WERI-Rb-1 (cell line): ENCODE measurements around the gene ILK.

Source experiments
- DNase-seq: peaks from one replicate; pipeline ENCODE4 v3.0.0-alpha.2; 2020
- H3K27ac ChIP-seq: fragments of 250-450 bp; sonication (Bioruptor Pico); 2 replicates; pipeline ENCODE4 v1.5.1; 2020; ENCODE audit warnings: mild to moderate bottlenecking, moderate library complexity
- H3K27me3 ChIP-seq: fragments of 250-450 bp; sonication (Bioruptor Pico); 2 replicates; pipeline ENCODE4 v1.5.1; 2021; ENCODE audit warnings: mild to moderate bottlenecking, low read depth, moderate library complexity; ENCODE audit not compliant: insufficient read depth, severe bottlenecking
- H3K36me3 ChIP-seq: fragments of 250-450 bp; sonication (Bioruptor Pico); 2 replicates; pipeline ENCODE4 v1.5.1; 2020; ENCODE audit warnings: mild to moderate bottlenecking, moderate library complexity
- H3K4me3 ChIP-seq: 2 replicates; pipeline ENCODE4 v1.5.1; 2011; ENCODE audit warnings: low read depth, mild to moderate bottlenecking, control low read depth, low read length
- H3K9me3 ChIP-seq: fragments of 250-450 bp; sonication (Bioruptor Pico); 2 replicates; pipeline ENCODE4 v1.5.1; 2021; ENCODE audit warnings: mild to moderate bottlenecking, moderate library complexity; ENCODE audit not compliant: severe bottlenecking
- TF ChIP-seq, protein P1 (sequence below): IDR thresholded peaks from 2 replicates; pipeline ENCODE4 v1.5.1; 2011; ENCODE audit warnings: low read depth, mild to moderate bottlenecking, control low read depth, inconsistent platforms, low read length

ILK gene

DNA sequence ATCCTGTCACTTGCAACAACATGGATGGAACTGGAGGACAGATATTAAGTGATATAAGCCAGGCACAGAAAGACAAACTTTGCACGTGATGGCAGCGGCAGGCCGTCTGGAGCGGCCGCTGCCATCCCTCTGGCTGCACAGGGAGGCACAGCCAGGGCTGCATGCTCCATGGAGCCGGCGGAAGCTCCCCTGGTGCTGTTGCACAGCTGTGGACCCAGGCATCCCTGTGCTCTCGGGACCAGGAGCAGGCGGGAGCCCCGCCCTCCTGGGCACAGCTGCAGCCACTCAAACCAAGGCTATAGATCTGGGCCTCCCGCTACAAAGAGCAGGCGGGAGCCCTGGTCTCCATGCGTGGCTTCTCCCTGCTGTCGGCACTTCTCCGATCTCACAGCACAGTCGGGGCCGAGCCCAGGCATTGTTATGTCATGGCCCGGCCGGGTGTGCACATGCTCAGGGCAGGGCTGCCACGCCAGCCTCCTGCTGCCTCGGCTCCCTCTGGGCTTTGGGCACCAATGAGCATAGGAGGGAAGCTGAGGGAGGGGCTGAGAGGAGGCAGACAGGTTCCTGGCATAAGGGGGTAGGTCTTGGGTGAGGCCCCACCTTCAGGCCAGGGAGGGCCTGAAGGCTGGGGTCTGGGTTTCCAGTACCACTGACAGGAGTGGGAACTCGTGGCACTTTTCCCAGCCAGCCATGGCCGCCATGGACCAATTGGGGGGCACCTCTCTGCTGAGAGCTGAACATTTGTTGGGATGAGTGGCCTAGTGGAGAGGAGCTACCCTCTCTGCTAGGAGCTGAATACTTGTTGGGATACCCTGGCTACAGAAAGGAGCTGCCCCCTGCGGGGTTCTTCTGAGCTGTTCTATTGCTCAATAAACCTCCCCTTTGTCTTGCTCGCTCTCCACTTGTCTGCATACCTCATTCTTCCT is 16.9 kb upstream of the ILK start:
- peaks cover 12% of the 10 kb centered on the region for H3K9me3 ChIP-seq
- no peak overlapping the region for H3K4me3 ChIP-seq
- DNase-seq = no peak
- no peak overlapping the region for H3K27ac ChIP-seq
- TF ChIP-seq, protein P1, sequence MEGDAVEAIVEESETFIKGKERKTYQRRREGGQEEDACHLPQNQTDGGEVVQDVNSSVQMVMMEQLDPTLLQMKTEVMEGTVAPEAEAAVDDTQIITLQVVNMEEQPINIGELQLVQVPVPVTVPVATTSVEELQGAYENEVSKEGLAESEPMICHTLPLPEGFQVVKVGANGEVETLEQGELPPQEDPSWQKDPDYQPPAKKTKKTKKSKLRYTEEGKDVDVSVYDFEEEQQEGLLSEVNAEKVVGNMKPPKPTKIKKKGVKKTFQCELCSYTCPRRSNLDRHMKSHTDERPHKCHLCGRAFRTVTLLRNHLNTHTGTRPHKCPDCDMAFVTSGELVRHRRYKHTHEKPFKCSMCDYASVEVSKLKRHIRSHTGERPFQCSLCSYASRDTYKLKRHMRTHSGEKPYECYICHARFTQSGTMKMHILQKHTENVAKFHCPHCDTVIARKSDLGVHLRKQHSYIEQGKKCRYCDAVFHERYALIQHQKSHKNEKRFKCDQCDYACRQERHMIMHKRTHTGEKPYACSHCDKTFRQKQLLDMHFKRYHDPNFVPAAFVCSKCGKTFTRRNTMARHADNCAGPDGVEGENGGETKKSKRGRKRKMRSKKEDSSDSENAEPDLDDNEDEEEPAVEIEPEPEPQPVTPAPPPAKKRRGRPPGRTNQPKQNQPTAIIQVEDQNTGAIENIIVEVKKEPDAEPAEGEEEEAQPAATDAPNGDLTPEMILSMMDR = no peak
- no peaks in the 10 kb centered on the region for H3K27me3 ChIP-seq
- 0 out of 2 replicates have a peak, but pooled peaks cover 1% of the 10 kb centered on the region for H3K36me3 ChIP-seq

DNA sequence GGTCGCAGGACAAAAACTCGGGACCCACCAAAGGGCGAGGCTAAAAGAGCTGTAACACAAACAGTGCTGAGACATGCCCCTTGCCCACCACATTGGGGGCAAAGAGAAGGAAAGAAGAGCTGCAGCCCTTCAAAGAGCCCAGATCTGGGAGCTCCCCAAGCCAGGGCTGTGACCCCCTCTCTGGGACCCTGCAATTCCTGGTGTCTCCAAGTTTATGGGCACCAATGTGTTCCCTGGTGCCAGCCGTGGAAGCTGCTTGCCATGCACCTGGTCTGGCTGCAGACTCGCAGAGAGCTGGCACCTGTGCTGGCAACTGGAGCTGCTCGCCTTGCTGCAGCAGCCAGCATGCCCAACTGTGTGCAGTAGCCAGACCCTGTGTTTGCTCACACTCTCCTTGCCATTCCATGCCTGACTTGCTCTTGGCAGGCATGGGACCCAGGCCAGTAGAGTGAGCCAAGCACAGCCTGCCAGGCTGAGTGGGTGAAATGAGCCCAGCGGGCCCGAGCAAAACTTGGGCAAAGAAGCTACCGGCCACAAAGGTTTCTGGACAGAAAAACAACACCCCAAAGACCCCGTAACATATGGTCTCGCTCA is 16.1 kb upstream of the ILK start:
- H3K36me3 ChIP-seq = 0 out of 2 replicates have a peak, but pooled peaks cover 3% of the 10 kb centered on the region
- peaks cover 12% of the 10 kb centered on the region for H3K9me3 ChIP-seq
- no peaks in the 10 kb centered on the region for H3K27me3 ChIP-seq
- no peak overlapping the region for H3K4me3 ChIP-seq
- no peak for DNase-seq
- no peak overlapping the region for H3K27ac ChIP-seq
- TF ChIP-seq, protein P1 = no peak

DNA sequence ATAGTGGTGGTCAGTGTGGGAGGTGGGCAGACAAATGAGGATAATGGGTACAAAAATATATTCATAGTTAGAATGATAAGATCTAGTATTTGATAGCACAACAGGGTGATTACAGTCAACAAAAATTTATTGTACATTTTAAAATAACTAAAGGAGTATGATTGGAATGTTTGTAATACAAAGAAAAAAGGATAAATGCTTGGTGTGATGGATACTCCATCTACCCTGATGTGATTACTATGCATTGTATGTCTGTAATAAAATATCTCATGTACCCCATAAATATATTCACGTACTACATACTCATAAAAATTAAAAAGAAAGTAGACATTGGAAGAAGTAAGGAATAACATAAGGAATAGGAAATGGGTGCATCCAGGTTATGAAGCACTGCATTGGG is 15.6 kb upstream of the ILK start:
- no peak for DNase-seq
- TF ChIP-seq, protein P1 = no peak
- H3K4me3 ChIP-seq = no peak overlapping the region

DNA sequence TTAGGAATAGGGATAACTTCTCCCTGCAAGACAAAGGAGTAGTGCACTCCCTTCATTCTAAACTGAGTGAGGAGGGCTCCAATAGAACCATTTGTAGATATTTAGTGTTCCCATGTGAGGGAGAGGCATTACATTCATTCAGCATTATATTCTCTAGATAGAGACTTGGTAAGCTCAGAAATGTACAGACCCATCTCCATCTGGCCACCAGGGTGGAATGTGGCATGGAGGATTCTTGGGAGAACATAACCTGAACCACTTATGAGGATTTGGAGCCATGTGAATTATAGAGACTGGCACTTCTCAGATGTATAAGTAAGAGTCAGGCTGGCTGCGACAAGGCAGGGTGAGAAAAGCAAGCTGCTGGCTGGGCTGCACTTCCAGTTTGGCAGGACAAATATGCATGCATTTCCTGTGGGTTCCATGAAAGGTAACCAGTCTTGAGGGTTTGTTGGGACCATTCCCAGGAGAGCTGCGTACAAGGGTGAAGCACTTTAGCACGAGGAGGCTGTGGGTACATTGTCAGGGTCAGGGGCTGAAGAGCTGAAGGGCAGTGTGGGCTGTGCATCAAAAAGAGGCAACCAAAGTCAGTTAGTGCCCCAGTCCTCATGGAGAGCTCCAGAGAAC is 9.3 kb upstream of the ILK start:
- Histone ChIP-seq H3K9me3 (no peaks in the 10 kb centered on the region), H3K27ac (no peak overlapping the region), H3K27me3 (no peaks in the 10 kb centered on the region), H3K36me3 (peaks cover 31% of the 10 kb centered on the region), H3K4me3 (no peak overlapping the region)
- no peak for DNase-seq
- TF ChIP-seq, protein P1 = no peak

More for the DNA sequence above, 15.6 kb upstream of the ILK start:
- Histone ChIP-seq H3K27ac (no peak overlapping the region), H3K9me3 (peaks cover 12% of the 10 kb centered on the region), H3K27me3 (no peaks in the 10 kb centered on the region), H3K36me3 (0 out of 2 replicates have a peak, but pooled peaks cover 3% of the 10 kb centered on the region)

DNA sequence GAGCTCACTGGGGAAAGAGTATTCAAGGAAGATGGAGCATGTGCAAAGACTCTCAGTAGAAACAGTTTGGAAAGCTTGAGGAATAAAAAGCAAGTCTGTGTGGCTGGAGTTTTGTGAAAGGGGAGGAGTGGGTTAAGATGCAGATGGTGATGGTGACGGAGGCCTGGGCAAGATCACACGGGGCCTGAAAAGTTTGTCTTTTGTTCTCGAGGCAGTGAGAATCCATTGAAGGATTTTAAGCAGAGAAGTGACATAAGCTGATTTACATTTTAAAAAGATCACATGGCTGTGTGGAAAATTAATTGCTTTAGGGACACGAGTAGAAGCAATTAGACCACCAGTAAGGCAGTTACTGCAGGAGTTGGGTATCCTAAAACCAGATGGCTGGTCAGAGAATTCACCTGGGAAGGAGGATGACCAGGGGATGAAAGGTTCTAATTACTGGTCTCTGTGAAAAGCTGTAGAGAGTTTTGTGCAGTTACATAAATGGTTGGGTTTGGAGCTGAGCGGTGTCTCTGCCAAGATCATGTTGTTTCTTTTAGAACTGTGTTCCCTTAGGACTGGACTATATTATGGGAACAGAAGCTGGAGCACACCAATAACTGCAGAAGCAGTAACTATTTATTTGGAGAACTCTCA is 7.2 kb upstream of the ILK start:
- TF ChIP-seq, protein P1 = no peak
- Histone ChIP-seq H3K27ac (peak overlapping the region; percentile 62), H3K4me3 (no peak overlapping the region), H3K36me3 (peaks cover 52% of the 10 kb centered on the region), H3K9me3 (no peaks in the 10 kb centered on the region), H3K27me3 (no peaks in the 10 kb centered on the region)
- DNase-seq = no peak
